Ascending aorta (tissue), 2 donors: Measurements from ENCODE around the gene CTNNA2. TPM values are rescaled to one million over a fixed set of nuclear protein-coding genes. Genes with fewer than 3 reads are reported as not detected.

Source experiments
- DNase-seq, 2 donors: peaks; one replicate each; pipeline ENCODE4 v3.0.0-alpha.2; 2019; ENCODE audit warnings: low spot score in 2 of 2
- H3K27ac ChIP-seq, 2 donors: fragments of 200-600 bp; sonication (generic); one replicate each; pipeline ENCODE4 v1.5.1; 2016 to 2017; ENCODE audit warnings: mild to moderate bottlenecking in 1 of 2
- H3K27me3 ChIP-seq: fragments of 200-600 bp; sonication (generic); one replicate; pipeline ENCODE4 v1.5.1; 2017
- H3K36me3 ChIP-seq, 2 donors: fragments of 200-600 bp; sonication (generic); one replicate each; pipeline ENCODE4 v1.5.1; 2016
- H3K4me1 ChIP-seq, 2 donors: fragments of 200-600 bp; sonication (generic); one replicate each; pipeline ENCODE4 v1.5.1; 2016 to 2017; ENCODE audit warnings: mild to moderate bottlenecking in 1 of 2
- H3K4me3 ChIP-seq, 2 donors: fragments of 200-600 bp; sonication (generic); one replicate each; pipeline ENCODE4 v1.5.1; 2016 to 2017; ENCODE audit warnings: mild to moderate bottlenecking in 1 of 2
- H3K9me3 ChIP-seq, 2 donors: fragments of 200-600 bp; sonication (generic); one replicate each; pipeline ENCODE4 v1.5.1; 2016
- CTCF ChIP-seq, 3 experiments: fragments of 200-600 bp in 2 of 3; fragments of 450-650 bp in 1 of 3; sonication (generic) in 2 of 3; IDR thresholded peaks; one replicate each; pipeline ENCODE4 v1.5.1; 2016 to 2019; ENCODE audit warnings: antibody characterized with exemption in 3 of 3, mild to moderate bottlenecking in 1 of 3, moderate library complexity in 1 of 3
- intact Hi-C: fragments of 100-400 bp; cut with DNase I; formaldehyde crosslinking; loops from one replicate; pipeline ENCODE4 v1.15.1; 2023
- total RNA-seq: library from RNA; depleted of rRNA; stranded (reverse); fragments of >200 nt; gene quantifications from one replicate; pipeline ENCODE4 v1.1.0, GENCODE V29; 2016

CTNNA2 gene
- total RNA-seq, 1 donor from 2014 or later = not detected

GRCh38 chr2:79670198-79670597 lies 157.3 kb downstream of the CTNNA2 start:
- no peaks in the 10 kb centered on the region for H3K4me1 ChIP-seq
- H3K36me3 ChIP-seq = no peaks in the 10 kb centered on the region
- no peak for TF ChIP-seq CTCF (IDR thresholded peaks at IDR 0.05)
- H3K27me3 ChIP-seq = no peaks in the 10 kb centered on the region
- intact Hi-C loops = no loop called here
- H3K27ac ChIP-seq = no peak overlapping the region
- no peak overlapping the region for H3K4me3 ChIP-seq
- H3K9me3 ChIP-seq = no peaks in the 10 kb centered on the region
- no peak for DNase-seq

DNA sequence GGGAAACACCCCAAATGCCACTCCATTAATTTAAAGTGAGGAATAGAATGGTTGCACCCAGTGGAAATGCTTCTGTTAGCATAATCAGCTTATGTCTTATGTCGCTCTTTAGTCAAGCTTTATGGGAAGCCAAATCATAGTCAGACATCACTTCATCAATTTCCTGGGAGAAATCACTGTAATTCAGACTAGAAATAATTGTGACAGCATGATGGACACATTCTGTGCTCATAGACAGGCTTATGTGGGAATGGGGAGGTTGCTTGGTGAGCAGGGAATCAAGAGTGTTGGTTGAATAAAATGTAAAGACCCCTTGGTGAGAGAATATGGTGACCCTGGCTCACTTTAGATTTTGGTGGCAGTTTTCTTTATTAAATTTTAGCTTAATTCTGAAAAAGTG lies 174.0 kb downstream of the CTNNA2 start:
- Histone ChIP-seq H3K9me3 (no peaks in the 10 kb centered on the region), H3K4me1 (no peaks in the 10 kb centered on the region), H3K27me3 (no peaks in the 10 kb centered on the region), H3K27ac (no peak overlapping the region), H3K36me3 (no peaks in the 10 kb centered on the region), H3K4me3 (no peak overlapping the region)
- TF ChIP-seq CTCF (IDR thresholded peaks at IDR 0.05) = no peak
- no peak for DNase-seq
- intact Hi-C loops = no loop called here

- DNase-seq = no peak
- intact Hi-C loops = no loop called here
- Histone ChIP-seq H3K27ac (no peak overlapping the region), H3K4me3 (no peak overlapping the region), H3K4me1 (no peaks in the 10 kb centered on the region), H3K27me3 (no peaks in the 10 kb centered on the region), H3K9me3 (no peaks in the 10 kb centered on the region), H3K36me3 (no peaks in the 10 kb centered on the region)
- no peak for TF ChIP-seq CTCF (IDR thresholded peaks at IDR 0.05)
Observed at GRCh38 chr2:79695248-79695647, 182.4 kb downstream of the CTNNA2 start.

DNA sequence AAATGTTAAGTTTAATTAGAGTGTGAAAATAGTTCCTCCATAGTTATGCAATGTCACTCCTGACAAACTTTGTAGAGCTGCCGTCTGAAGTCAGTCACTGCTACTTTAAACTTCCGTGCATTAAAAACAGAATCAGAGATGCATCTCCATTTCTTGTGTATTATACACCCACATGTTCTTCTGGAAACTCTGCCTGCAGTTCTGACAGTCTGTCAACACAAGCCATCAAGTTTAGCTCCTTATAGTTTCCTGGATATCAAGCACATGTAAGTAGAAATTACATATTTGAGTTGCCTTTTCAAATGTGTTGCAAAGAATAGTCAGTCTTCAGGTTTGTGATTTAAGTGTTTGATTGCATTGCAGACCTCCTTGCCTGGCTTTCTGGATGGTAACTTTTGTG lies 184.3 kb downstream of the CTNNA2 start:
- no peak overlapping the region for H3K27ac ChIP-seq
- H3K4me3 ChIP-seq = no peak overlapping the region
- no peaks in the 10 kb centered on the region for H3K27me3 ChIP-seq
- no peak for TF ChIP-seq CTCF (IDR thresholded peaks at IDR 0.05)
- DNase-seq = no peak
- H3K4me1 ChIP-seq = no peaks in the 10 kb centered on the region
- intact Hi-C loops = no loop called here
- H3K36me3 ChIP-seq = no peaks in the 10 kb centered on the region
- no peaks in the 10 kb centered on the region for H3K9me3 ChIP-seq

- no peaks in the 10 kb centered on the region for H3K27me3 ChIP-seq
- intact Hi-C loops = no loop called here
- no peak for TF ChIP-seq CTCF (IDR thresholded peaks at IDR 0.05)
Observed at GRCh38 chr2:79700651-79701050, 187.8 kb downstream of the CTNNA2 start.

DNA sequence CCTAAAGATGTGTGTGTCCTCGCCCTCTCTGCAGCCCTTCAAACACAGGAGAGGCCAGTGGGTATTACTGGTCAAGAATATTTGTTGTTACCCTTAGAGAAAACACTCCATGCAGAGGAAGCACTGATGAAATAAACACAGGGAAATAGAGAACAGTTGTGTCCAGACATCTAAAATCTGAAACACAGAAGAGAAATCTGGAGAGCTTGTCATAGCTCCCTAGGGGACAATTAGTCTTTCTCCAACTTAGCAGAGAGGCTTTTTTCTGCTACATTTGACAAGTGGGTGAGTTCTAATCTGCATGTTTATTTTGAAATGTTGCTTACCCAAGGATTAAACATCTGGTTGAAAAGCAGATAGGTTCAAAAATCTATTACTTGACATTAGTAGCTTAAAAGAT lies 190.1 kb downstream of the CTNNA2 start:
- no peak overlapping the region for H3K27ac ChIP-seq
- no peaks in the 10 kb centered on the region for H3K36me3 ChIP-seq
- no peak for DNase-seq
- intact Hi-C loops = no loop called here
- no peak overlapping the region for H3K4me3 ChIP-seq
- H3K9me3 ChIP-seq = no peaks in the 10 kb centered on the region
- no peaks in the 10 kb centered on the region for H3K27me3 ChIP-seq
- no peaks in the 10 kb centered on the region for H3K4me1 ChIP-seq
- no peak for TF ChIP-seq CTCF (IDR thresholded peaks at IDR 0.05)

More at GRCh38 chr2:79700651-79701050, 187.8 kb downstream of the CTNNA2 start:
- Histone ChIP-seq H3K4me1 (no peaks in the 10 kb centered on the region), H3K27ac (no peak overlapping the region), H3K36me3 (no peaks in the 10 kb centered on the region), H3K9me3 (no peaks in the 10 kb centered on the region), H3K4me3 (no peak overlapping the region)
- DNase-seq = no peak
